IMR-90 (cell line): ENCODE measurements around the gene HOXB2. TPM values are rescaled to one million over a fixed set of nuclear protein-coding genes. Genes with fewer than 3 reads are reported as not detected.

Experiments used
- ATAC-seq: fragments of 200-7000 bp; cut with Tn5 transposase; 2 replicates; pipeline ENCODE4 v1.9.1; 2020; ENCODE audit warnings: low read depth, mild to moderate bottlenecking, moderate library complexity
- BruUV-seq: library from RNA; stranded (reverse); fragments of 400-500 nt; replicated peaks from 2 replicates; lab custom pipeline; 2021; lab: Mats Ljungman, UMichigan
- CTCF ChIA-PET: fragments of 300-600 bp; formaldehyde crosslinking; extraction: SDS; loops from one replicate; lab custom pipeline; 2021; ENCODE audit warnings: antibody characterized with exemption; lab: Yijun Ruan, JAX
- POLR2A ChIA-PET: fragments of 300-600 bp; sonication (Branson Sonifier 250); formaldehyde crosslinking; loops from one replicate; lab custom pipeline; 2022; ENCODE audit warnings: antibody characterized with exemption; ENCODE audit not compliant: unreplicated experiment; lab: Charles Lee
- DNase-seq: peaks from one replicate; pipeline ENCODE4 v3.0.0; 2013
- H2AFZ ChIP-seq: replicated peaks from 2 replicates; pipeline ENCODE3; 2013; ENCODE audit warnings: low read length, mild to moderate bottlenecking; ENCODE audit not compliant: poor library complexity
- H2AK5ac ChIP-seq: 2 replicates; pipeline ENCODE4 v1.6.1; 2013; ENCODE audit warnings: low read depth, low read length, inconsistent platforms
- H2AK9ac ChIP-seq: replicated peaks from 2 replicates; pipeline ENCODE3; 2013; ENCODE audit warnings: mild to moderate bottlenecking, low read depth, low read length, moderate library complexity; ENCODE audit not compliant: poor library complexity
- H2BK120ac ChIP-seq: 2 replicates; pipeline ENCODE4 v1.6.1; 2013; ENCODE audit warnings: low read depth, low read length, inconsistent platforms
- H2BK15ac ChIP-seq: 3 replicates; pipeline ENCODE4 v1.6.1; 2013; ENCODE audit warnings: low read depth, low read length, inconsistent platforms
- H2BK20ac ChIP-seq: 2 replicates; pipeline ENCODE4 v1.6.1; 2013; ENCODE audit warnings: low read depth, mild to moderate bottlenecking, inconsistent platforms, low read length, moderate library complexity
- H2BK5ac ChIP-seq: 2 replicates; pipeline ENCODE4 v1.6.1; 2013; ENCODE audit warnings: mild to moderate bottlenecking, low read depth, low read length, inconsistent platforms; ENCODE audit not compliant: poor library complexity, severe bottlenecking
- H3K14ac ChIP-seq: replicated peaks from 2 replicates; pipeline ENCODE4 v1.6.1; 2013; ENCODE audit warnings: low read depth, low read length, inconsistent platforms
- H3K18ac ChIP-seq: 2 replicates; pipeline ENCODE4 v1.6.1; 2013; ENCODE audit warnings: low read depth, low read length, control low read depth
- H3K23ac ChIP-seq: 2 replicates; pipeline ENCODE4 v1.6.1; 2013; ENCODE audit warnings: low read depth, low read length, inconsistent platforms
- H3K27ac ChIP-seq: 2 replicates; pipeline ENCODE4 v1.5.1; 2013; ENCODE audit warnings: mild to moderate bottlenecking, control low read depth, low read length; ENCODE audit not compliant: insufficient read depth
- H3K27me3 ChIP-seq: 2 replicates; pipeline ENCODE4 v1.6.1; 2013; ENCODE audit warnings: low read length; ENCODE audit not compliant: control insufficient read depth, insufficient read depth
- H3K36me3 ChIP-seq: 2 replicates; pipeline ENCODE4 v1.6.1; 2013; ENCODE audit warnings: low read length, mixed read lengths; ENCODE audit not compliant: control insufficient read depth, insufficient read depth
- H3K4ac ChIP-seq: 2 replicates; pipeline ENCODE4 v1.6.1; 2013; ENCODE audit warnings: low read depth, low read length, inconsistent platforms
- H3K4me1 ChIP-seq: 2 replicates; pipeline ENCODE4 v1.6.1; 2013; ENCODE audit warnings: low read length, mixed read lengths; ENCODE audit not compliant: control insufficient read depth, insufficient read depth
- H3K4me2 ChIP-seq: 2 replicates; pipeline ENCODE4 v1.6.1; 2013; ENCODE audit warnings: low read depth, mild to moderate bottlenecking, control low read depth, low read length, moderate library complexity
- H3K4me3 ChIP-seq: 2 replicates; pipeline ENCODE4 v1.5.1; 2013; ENCODE audit warnings: low read depth, mild to moderate bottlenecking, control low read depth, low read length, moderate library complexity; ENCODE audit not compliant: insufficient read depth
- H3K56ac ChIP-seq: 2 replicates; pipeline ENCODE4 v1.6.1; 2013; ENCODE audit warnings: low read length, inconsistent platforms; ENCODE audit not compliant: insufficient read depth; ENCODE audit errors: extremely low read depth
- H3K79me1 ChIP-seq, 2 experiments: 2 replicates each; pipeline ENCODE4 v1.6.1; 2013; ENCODE audit warnings: low read length in 2 of 2, inconsistent platforms in 1 of 2, low read depth in 1 of 2
- H3K9ac ChIP-seq: 2 replicates; pipeline ENCODE4 v1.6.1; 2013; ENCODE audit warnings: low read depth, low read length, control low read depth
- H3K9me1 ChIP-seq: 2 replicates; pipeline ENCODE4 v1.6.1; 2013; ENCODE audit warnings: low read length, inconsistent platforms; ENCODE audit not compliant: insufficient read depth
- H3K9me3 ChIP-seq: 2 replicates; pipeline ENCODE4 v1.6.1; 2013; ENCODE audit warnings: low read length; ENCODE audit not compliant: control insufficient read depth, insufficient read depth
- H4K20me1 ChIP-seq: 2 replicates; pipeline ENCODE4 v1.6.1; 2013; ENCODE audit warnings: low read length, inconsistent platforms; ENCODE audit not compliant: insufficient read depth
- H4K5ac ChIP-seq: 2 replicates; pipeline ENCODE4 v1.6.1; 2013; ENCODE audit warnings: mild to moderate bottlenecking, low read depth, low read length, control low read depth
- H4K8ac ChIP-seq, 2 experiments: 2 replicates each; pipeline ENCODE4 v1.6.1; 2013; ENCODE audit warnings: low read depth in 2 of 2, low read length in 2 of 2, control low read depth in 1 of 2, inconsistent platforms in 1 of 2
- H4K91ac ChIP-seq: 2 replicates; pipeline ENCODE4 v1.6.1; 2013; ENCODE audit warnings: low read depth, low read length, inconsistent platforms; ENCODE audit not compliant: insufficient read depth
- BHLHE40 ChIP-seq: fragments of 150-350 bp; IDR thresholded peaks from 2 replicates; pipeline ENCODE4 v1.6.1; 2016; ENCODE audit warnings: mild to moderate bottlenecking, low read depth, low read length
- CEBPB ChIP-seq: IDR thresholded peaks from 2 replicates; pipeline ENCODE4 v1.6.1; 2012; ENCODE audit warnings: low read depth, low read length, improper control_type of control experiment
- CHD1 ChIP-seq: IDR thresholded peaks from 2 replicates; pipeline ENCODE4 v1.6.1; 2012; ENCODE audit warnings: low read depth, low read length, improper control_type of control experiment
- ELK1 ChIP-seq: fragments of 150-350 bp; IDR thresholded peaks from 2 replicates; pipeline ENCODE4 v1.6.1; 2016; ENCODE audit warnings: low read depth, mild to moderate bottlenecking, low read length, moderate library complexity, borderline replicate concordance
- MAFK ChIP-seq: IDR thresholded peaks from 2 replicates; pipeline ENCODE4 v1.6.1; 2012; ENCODE audit warnings: low read depth, low read length, improper control_type of control experiment
- MAZ ChIP-seq: IDR thresholded peaks from 2 replicates; pipeline ENCODE4 v1.6.1; 2012; ENCODE audit warnings: low read depth, mild to moderate bottlenecking, low read length, improper control_type of control experiment, moderate library complexity, borderline replicate concordance
- MXI1 ChIP-seq: IDR thresholded peaks from 2 replicates; pipeline ENCODE4 v1.6.1; 2012; ENCODE audit warnings: low read depth, mild to moderate bottlenecking, low read length, moderate library complexity, borderline replicate concordance
- NFE2L2 ChIP-seq: fragments of 150-350 bp; IDR thresholded peaks from 2 replicates; pipeline ENCODE4 v1.6.1; 2016; ENCODE audit warnings: low read depth, mild to moderate bottlenecking, low read length
- POLR2A ChIP-seq: IDR thresholded peaks from 2 replicates; pipeline ENCODE4 v1.6.1; 2012; ENCODE audit warnings: mild to moderate bottlenecking, low read depth, low read length
- RAD21 ChIP-seq: IDR thresholded peaks from 2 replicates; pipeline ENCODE4 v1.6.1; 2012; ENCODE audit warnings: low read length, improper control_type of control experiment
- RCOR1 ChIP-seq: IDR thresholded peaks from 2 replicates; pipeline ENCODE4 v1.6.1; 2012; ENCODE audit warnings: mild to moderate bottlenecking, low read length, improper control_type of control experiment; ENCODE audit not compliant: insufficient replicate concordance
- RFX5 ChIP-seq: IDR thresholded peaks from 2 replicates; pipeline ENCODE4 v1.8.0; 2012; ENCODE audit warnings: low read depth, mild to moderate bottlenecking, low read length, moderate library complexity
- SMC3 ChIP-seq: fragments of 150-350 bp; IDR thresholded peaks from 2 replicates; pipeline ENCODE4 v1.6.1; 2016; ENCODE audit warnings: low read depth, mild to moderate bottlenecking, antibody characterized with exemption, low read length, moderate library complexity
- WGBS, 2 experiments: methylation state at CpG; one replicate each; pipeline versions ENCODE4 v1.1.5 to v1.1.7; 2013; ENCODE audit warnings: missing lambda C conversion rate in 2 of 2; ENCODE audit not compliant: insufficient read length in 1 of 2; ENCODE audit errors: extremely low coverage in 2 of 2; 5-methylcytosine and 5-hydroxymethylcytosine counted together
- dilution Hi-C: fragments of 300-500 bp; cut with HindIII; formaldehyde crosslinking; loops from one replicate; pipeline ENCODE4 v1.14.3; 2018; ENCODE audit warnings: low sequenced_read_pairs; ENCODE audit not compliant: unreplicated experiment
- in situ Hi-C: fragments of 300-500 bp; cut with MboI; formaldehyde crosslinking; loops from 3 replicates; pipeline ENCODE4 v1.14.3; 2019; ENCODE audit warnings: low sequenced_read_pairs, inconsistent platforms, mixed read lengths
- intact Hi-C: fragments of 100-400 bp; cut with micrococcal nuclease; formaldehyde crosslinking; loops from 2 replicates; pipeline ENCODE4 v1.10.0; 2022
- polyA plus RNA-seq, 3 experiments: library from polyadenylated mRNA; depleted of rRNA; stranded (reverse); fragments of >200 nt; gene quantifications; 2 replicates each; pipeline ENCODE4 v1.2.3, GENCODE V29; 2012; ENCODE audit warnings: low replicate concordance in 1 of 3
- total RNA-seq: library from RNA; depleted of rRNA; stranded (reverse); fragments of >200 nt; gene quantifications from 2 replicates; pipeline ENCODE4 v1.2.3, GENCODE V29; 2012
- TF ChIP-seq, protein P1 (sequence below): fragments of 150-350 bp; IDR thresholded peaks from 2 replicates; pipeline ENCODE4 v1.6.1; 2017; ENCODE audit warnings: mild to moderate bottlenecking, antibody characterized with exemption, low read length, low read depth

HOXB2 gene
- total and polyA plus RNA-seq, 2 of the 4 experiments (the other 2 are of a cell fraction): 2.7 to 29.9 TPM

GRCh38 chr17:48529683-48530009 is 15.3 kb downstream of the HOXB2 start:
- ChIA-PET POLR2A (no interaction called here), CTCF (no interaction called here)
- intact Hi-C loops: no loop called here

More at GRCh38 chr17:48529683-48530009, 15.3 kb downstream of the HOXB2 start:
- no peak overlapping the region for H2BK120ac ChIP-seq
- H3K27me3 ChIP-seq: peaks cover 17% of the 10 kb centered on the region
- H3K56ac ChIP-seq: no peak overlapping the region
- WGBS, 2 experiments: 98% methylated on average over 6 of the region's 11 CpGs; no CpG with 5 or more reads in 1 of the 2 experiments
- no peak overlapping the region for H3K4me2 ChIP-seq
- H3K9me1 ChIP-seq: no peaks in the 10 kb centered on the region
- H2BK5ac ChIP-seq: no peak overlapping the region
- TF ChIP-seq SMC3 (no peak), BHLHE40 (no peak), ELK1 (no peak), MAFK (no peak), MAZ (no peak), NFE2L2 (no peak), CEBPB (no peak), POLR2A (no peak), RAD21 (no peak), RCOR1 (no peak), RFX5 (no peak), CHD1 (no peak), MXI1 (no peak)
- TF ChIP-seq, protein P1, sequence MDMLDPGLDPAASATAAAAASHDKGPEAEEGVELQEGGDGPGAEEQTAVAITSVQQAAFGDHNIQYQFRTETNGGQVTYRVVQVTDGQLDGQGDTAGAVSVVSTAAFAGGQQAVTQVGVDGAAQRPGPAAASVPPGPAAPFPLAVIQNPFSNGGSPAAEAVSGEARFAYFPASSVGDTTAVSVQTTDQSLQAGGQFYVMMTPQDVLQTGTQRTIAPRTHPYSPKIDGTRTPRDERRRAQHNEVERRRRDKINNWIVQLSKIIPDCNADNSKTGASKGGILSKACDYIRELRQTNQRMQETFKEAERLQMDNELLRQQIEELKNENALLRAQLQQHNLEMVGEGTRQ: no peak
- no peak overlapping the region for H4K8ac ChIP-seq
- H3K4me1 ChIP-seq: no peaks in the 10 kb centered on the region
- H4K91ac ChIP-seq: no peak overlapping the region
- H2BK15ac ChIP-seq: no peak overlapping the region
- no TSS peak for BruUV-seq
- no peaks in the 10 kb centered on the region for H3K9me3 ChIP-seq
- no peak overlapping the region for H3K14ac ChIP-seq
- H3K4me3 ChIP-seq: no peak overlapping the region
- peak overlapping the region; percentile 21 for H2AFZ ChIP-seq
- H3K79me1 ChIP-seq: no peaks in the 10 kb centered on the region
- no peaks in the 10 kb centered on the region for H3K36me3 ChIP-seq
- H4K5ac ChIP-seq: no peak overlapping the region
- H3K27ac ChIP-seq: no peak overlapping the region
- H3K18ac ChIP-seq: no peak overlapping the region
- in situ Hi-C loops: no loop called here
- dilution Hi-C loops: no loop called here
- H2AK9ac ChIP-seq: no peak overlapping the region
- no peak overlapping the region for H3K23ac ChIP-seq
- no peak overlapping the region for H2AK5ac ChIP-seq
- H3K4ac ChIP-seq: no peak overlapping the region
- H3K9ac ChIP-seq: no peak overlapping the region
- DNase-seq: no peak
- ATAC-seq: no peak
- H4K20me1 ChIP-seq: no peaks in the 10 kb centered on the region
- H2BK20ac ChIP-seq: no peak overlapping the region
